NCI-H510A (cell line): Measurements from ENCODE around the gene PCCA.

ENCODE experiments used
- DNase-seq: peaks from one replicate; lab custom pipeline; 2025; lab: John Stamatoyannopoulos, UW

The PCCA gene

GRCh38 chr13:100433475-100433874 lies 344.6 kb downstream of the PCCA start:
- no peak for DNase-seq

- no peak for DNase-seq
Measured at GRCh38 chr13:100434010-100434763, 345.3 kb downstream of the PCCA start.

GRCh38 chr13:100436099-100436498 lies 347.2 kb downstream of the PCCA start:
- DNase-seq = no peak

- DNase-seq = no peak
Measured at GRCh38 chr13:100438059-100438788, 349.3 kb downstream of the PCCA start.

GRCh38 chr13:100439247-100439970 lies 350.5 kb downstream of the PCCA start:
- DNase-seq = no peak

- no peak for DNase-seq
Measured at GRCh38 chr13:100440751-100441425, 352.0 kb downstream of the PCCA start.

GRCh38 chr13:100442095-100442832 lies 353.4 kb downstream of the PCCA start:
- no peak for DNase-seq

- DNase-seq = no peak
Measured at GRCh38 chr13:100443278-100443997, 354.5 kb downstream of the PCCA start.

- DNase-seq = no peak
Measured at GRCh38 chr13:100443998-100444328, 355.1 kb downstream of the PCCA start.

- DNase-seq = no peak
Measured at GRCh38 chr13:100447831-100448230, 358.9 kb downstream of the PCCA start.

GRCh38 chr13:100451923-100452322 lies 363.0 kb downstream of the PCCA start:
- DNase-seq = no peak

GRCh38 chr13:100454876-100455275 lies 366.0 kb downstream of the PCCA start:
- DNase-seq = no peak

- DNase-seq = no peak
Measured at GRCh38 chr13:100458673-100459072, 369.8 kb downstream of the PCCA start.

GRCh38 chr13:100459747-100460146 lies 370.9 kb downstream of the PCCA start:
- DNase-seq = no peak

- no peak for DNase-seq
Measured at GRCh38 chr13:100460266-100460665, 371.4 kb downstream of the PCCA start.

GRCh38 chr13:100460791-100461190 lies 371.9 kb downstream of the PCCA start:
- DNase-seq = no peak

GRCh38 chr13:100461309-100462030 lies 372.6 kb downstream of the PCCA start:
- DNase-seq = peak; percentile 37

GRCh38 chr13:100464006-100464405 lies 375.1 kb downstream of the PCCA start:
- DNase-seq = no peak

GRCh38 chr13:100465558-100465957 lies 376.7 kb downstream of the PCCA start:
- no peak for DNase-seq

- DNase-seq = no peak
Measured at GRCh38 chr13:100470866-100471505, 382.1 kb downstream of the PCCA start.
